A375 (cell line): Measurements from ENCODE around the gene KRTAP1-5. TPM values are rescaled to one million over a fixed set of nuclear protein-coding genes. Genes with fewer than 3 reads are reported as not detected.

ENCODE experiments used
- small RNA-seq: library from RNA; depleted of rRNA; stranded (forward); fragments of <200 nt; gene quantifications from one replicate; pipeline ENCODE3, GENCODE V24; 2014
- total RNA-seq: library from RNA; depleted of rRNA; stranded (reverse); fragments of >200 nt; shearing (Covaris generic); gene quantifications from 2 replicates; pipeline ENCODE4 v1.2.3, GENCODE V29; 2014; rRNA removed

The KRTAP1-5 gene
- not detected in 2 replicates for total RNA-seq

GRCh38 chr17:41026715-41027471 lies at the start of gene KRTAP1-5:
Gene KRTAP1-5, minus strand, starts transcription at chr17:41027208. Its CDS starts 53 bp downstream, at chr17:41027155.

GRCh38 chr17:41065829-41066624 lies 39.0 kb upstream of the KRTAP1-5 start, which contains the start of gene KRTAP2-4:
Gene KRTAP2-4, minus strand, starts transcription at chr17:41065879. Its CDS starts 34 bp downstream, at chr17:41065845.

GRCh38 chr17:41060052-41060604 lies 33.1 kb upstream of the KRTAP1-5 start, which contains the start of gene KRTAP2-3:
Gene KRTAP2-3, minus strand, starts transcription at chr17:41060114. Its CDS starts 64 bp downstream, at chr17:41060050.

GRCh38 chr17:41055130-41055529 lies 28.1 kb upstream of the KRTAP1-5 start, which contains the start of gene KRTAP2-2:
Gene KRTAP2-2, minus strand, starts transcription at chr17:41055230. Its CDS starts 19 bp downstream, at chr17:41055211.

GRCh38 chr17:41046735-41047465 lies 19.9 kb upstream of the KRTAP1-5 start, which contains the start of gene KRTAP2-1:
Gene KRTAP2-1, minus strand, starts transcription at chr17:41047316. Its CDS starts 49 bp downstream, at chr17:41047267.

GRCh38 chr17:41040783-41041571 lies 14.0 kb upstream of the KRTAP1-5 start, which contains the start of gene KRTAP1-1:
Gene KRTAP1-1, minus strand, starts transcription at chr17:41041450. Its CDS starts 53 bp downstream, at chr17:41041397.

GRCh38 chr17:41034346-41034935 lies 7.4 kb upstream of the KRTAP1-5 start, which contains the start of gene KRTAP1-3:
Gene KRTAP1-3, minus strand, starts transcription at chr17:41034874. Its CDS starts 53 bp downstream, at chr17:41034821.

GRCh38 chr17:41029633-41030245 lies 2.7 kb upstream of the KRTAP1-5 start, which contains the start of gene KRTAP1-4:
Gene KRTAP1-4, minus strand, starts transcription at chr17:41030195. Its CDS starts 117 bp downstream, at chr17:41030078.

GRCh38 chr17:41008811-41009210 lies 18.2 kb downstream of the KRTAP1-5 start, which contains the start of gene KRTAP3-1:
Gene KRTAP3-1, minus strand, starts transcription at chr17:41009128. Its CDS starts 54 bp downstream, at chr17:41009074.

GRCh38 chr17:40999563-40999962 lies 27.4 kb downstream of the KRTAP1-5 start, which contains the start of gene KRTAP3-2:
Gene KRTAP3-2, minus strand, starts transcription at chr17:40999906. Its CDS starts 53 bp downstream, at chr17:40999853.

GRCh38 chr17:40993839-40994238 lies 33.2 kb downstream of the KRTAP1-5 start, which contains the start of gene KRTAP3-3:
Gene KRTAP3-3, minus strand, starts transcription at chr17:40994164. Its CDS starts 67 bp downstream, at chr17:40994097.

GRCh38 chr17:40984226-40984625 lies 42.8 kb downstream of the KRTAP1-5 start, which contains the start of gene KRT40:
Gene KRT40, minus strand, starts transcription at chr17:40984326. Its CDS starts 53 bp downstream, at chr17:40984273.

Small RNAs within 50 kb of the gene (small RNA-seq; reads per million reads assigned to genes)
- gene KRTAP3-4P = not detected

Other genes starting within 250 kb of the KRTAP1-5 start
- not detected in 2 replicates for gene KRT27, start 244.7 kb downstream of the KRTAP1-5 start, total RNA-seq
- gene KRT28, start 227.2 kb downstream of the KRTAP1-5 start, total RNA-seq = not detected in 2 replicates
- 30.4 and 38.5 TPM in 2 replicates for gene KRT10, start 204.6 kb downstream of the KRTAP1-5 start, total RNA-seq
- gene KRT12, start 160.0 kb downstream of the KRTAP1-5 start, total RNA-seq = 1.6 and 3.4 TPM in 2 replicates
- 0.08 TPM in 1 of 2 replicates, not detected in the other for gene KRT20, start 142.0 kb downstream of the KRTAP1-5 start, total RNA-seq
- gene KRT23, start 89.6 kb downstream of the KRTAP1-5 start, total RNA-seq = 0.08 TPM in 1 of 2 replicates, not detected in the other
- gene KRT39, start 60.3 kb downstream of the KRTAP1-5 start, total RNA-seq = not detected in 2 replicates
- gene KRT40, start 42.9 kb downstream of the KRTAP1-5 start, total RNA-seq = not detected in 2 replicates
- gene KRTAP3-3, start 33.0 kb downstream of the KRTAP1-5 start, total RNA-seq = not detected in 2 replicates
- not detected in 2 replicates for gene KRTAP3-2, start 27.3 kb downstream of the KRTAP1-5 start, total RNA-seq
- gene KRTAP3-1, start 18.1 kb downstream of the KRTAP1-5 start, total RNA-seq = not detected in 2 replicates
- not detected in 2 replicates for gene KRTAP1-4, start 3.0 kb upstream of the KRTAP1-5 start, total RNA-seq
- gene KRTAP1-3, start 7.7 kb upstream of the KRTAP1-5 start, total RNA-seq = not detected in 2 replicates
- gene KRTAP1-1, start 14.2 kb upstream of the KRTAP1-5 start, total RNA-seq = not detected in 2 replicates
- not detected in 2 replicates for gene KRTAP2-1, start 20.1 kb upstream of the KRTAP1-5 start, total RNA-seq
- gene KRTAP2-2, start 28.0 kb upstream of the KRTAP1-5 start, total RNA-seq = not detected in 2 replicates
- 0.29 TPM in 1 of 2 replicates, not detected in the other for gene KRTAP2-3, start 32.9 kb upstream of the KRTAP1-5 start, total RNA-seq
- not detected in 2 replicates for gene KRTAP2-4, start 38.7 kb upstream of the KRTAP1-5 start, total RNA-seq
- gene KRTAP4-7, start 56.9 kb upstream of the KRTAP1-5 start, total RNA-seq = not detected in 2 replicates
- not detected in 2 replicates for gene KRTAP4-8, start 70.9 kb upstream of the KRTAP1-5 start, total RNA-seq
- gene KRTAP4-16, start 75.0 kb upstream of the KRTAP1-5 start, total RNA-seq = not detected in 2 replicates
- gene KRTAP4-9, start 78.2 kb upstream of the KRTAP1-5 start, total RNA-seq = not detected in 2 replicates
- not detected in 2 replicates for gene KRTAP4-11, start 91.2 kb upstream of the KRTAP1-5 start, total RNA-seq
- not detected in 2 replicates for gene KRTAP4-12, start 97.0 kb upstream of the KRTAP1-5 start, total RNA-seq
- gene KRTAP4-6, start 113.3 kb upstream of the KRTAP1-5 start, total RNA-seq = not detected in 2 replicates
- gene KRTAP4-5, start 122.6 kb upstream of the KRTAP1-5 start, total RNA-seq = not detected in 2 replicates
- gene KRTAP4-4, start 133.5 kb upstream of the KRTAP1-5 start, total RNA-seq = not detected in 2 replicates
- gene KRTAP4-3, start 141.0 kb upstream of the KRTAP1-5 start, total RNA-seq = not detected in 2 replicates
- gene KRTAP4-2, start 151.0 kb upstream of the KRTAP1-5 start, total RNA-seq = not detected in 2 replicates
- gene KRTAP4-1, start 157.7 kb upstream of the KRTAP1-5 start, total RNA-seq = not detected in 2 replicates
- not detected in 2 replicates for gene KRTAP9-1, start 162.7 kb upstream of the KRTAP1-5 start, total RNA-seq
- gene KRTAP9-2, start 199.4 kb upstream of the KRTAP1-5 start, total RNA-seq = not detected in 2 replicates
- not detected in 2 replicates for gene KRTAP9-3, start 205.2 kb upstream of the KRTAP1-5 start, total RNA-seq
- not detected in 2 replicates for gene KRTAP9-8, start 210.8 kb upstream of the KRTAP1-5 start, total RNA-seq
- not detected in 2 replicates for gene KRTAP9-4, start 222.5 kb upstream of the KRTAP1-5 start, total RNA-seq
- not detected in 2 replicates for gene KRTAP9-9, start 228.2 kb upstream of the KRTAP1-5 start, total RNA-seq
- gene KRTAP9-6, start 238.2 kb upstream of the KRTAP1-5 start, total RNA-seq = not detected in 2 replicates
- not detected in 2 replicates for gene KRTAP9-7, start 248.5 kb upstream of the KRTAP1-5 start, total RNA-seq